ENCODE data around the gene RGS12.

DNA sequence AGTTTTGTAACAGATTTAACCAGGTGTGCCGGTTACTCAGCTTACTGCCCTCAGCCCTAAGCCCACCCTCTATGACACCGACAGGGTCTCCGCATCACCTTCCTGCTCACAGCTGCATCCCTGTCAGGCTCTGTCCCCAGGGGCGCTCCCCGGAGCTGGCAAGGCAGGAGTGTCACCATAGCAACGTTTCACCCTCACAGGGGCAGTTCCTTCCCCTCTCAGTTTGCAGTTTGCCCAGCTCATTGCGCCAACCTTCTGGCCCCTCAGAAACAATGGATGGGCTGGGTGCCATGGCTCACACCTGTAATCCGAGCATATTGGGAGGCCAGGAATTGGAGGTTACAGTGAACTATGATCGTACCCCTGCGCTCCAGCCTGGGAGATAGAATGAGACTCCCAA, 42.6 kb downstream of the RGS12 start:
- TF ChIP-seq CTCF (IDR thresholded peaks at IDR 0.05; ENCODE audit: low read length) (no peak), EZH2 (IDR thresholded peaks at IDR 0.05; ENCODE audit: borderline replicate concordance, low read length) (no peak)

Measured in OCI-LY1 (cell line).